ENCODE results near the gene FCHO2.

- TF ChIP-seq POLR2A (IDR thresholded peaks at IDR 0.05), result no peak
- TF ChIP-seq, protein P1, sequence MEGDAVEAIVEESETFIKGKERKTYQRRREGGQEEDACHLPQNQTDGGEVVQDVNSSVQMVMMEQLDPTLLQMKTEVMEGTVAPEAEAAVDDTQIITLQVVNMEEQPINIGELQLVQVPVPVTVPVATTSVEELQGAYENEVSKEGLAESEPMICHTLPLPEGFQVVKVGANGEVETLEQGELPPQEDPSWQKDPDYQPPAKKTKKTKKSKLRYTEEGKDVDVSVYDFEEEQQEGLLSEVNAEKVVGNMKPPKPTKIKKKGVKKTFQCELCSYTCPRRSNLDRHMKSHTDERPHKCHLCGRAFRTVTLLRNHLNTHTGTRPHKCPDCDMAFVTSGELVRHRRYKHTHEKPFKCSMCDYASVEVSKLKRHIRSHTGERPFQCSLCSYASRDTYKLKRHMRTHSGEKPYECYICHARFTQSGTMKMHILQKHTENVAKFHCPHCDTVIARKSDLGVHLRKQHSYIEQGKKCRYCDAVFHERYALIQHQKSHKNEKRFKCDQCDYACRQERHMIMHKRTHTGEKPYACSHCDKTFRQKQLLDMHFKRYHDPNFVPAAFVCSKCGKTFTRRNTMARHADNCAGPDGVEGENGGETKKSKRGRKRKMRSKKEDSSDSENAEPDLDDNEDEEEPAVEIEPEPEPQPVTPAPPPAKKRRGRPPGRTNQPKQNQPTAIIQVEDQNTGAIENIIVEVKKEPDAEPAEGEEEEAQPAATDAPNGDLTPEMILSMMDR (IDR thresholded peaks at IDR 0.05), result no peak
Observed at GRCh38 chr5:73005886-73006285, 50.0 kb downstream of the FCHO2 start.
